K562 (cell line): Measurements from ENCODE around the gene FTH1. TPM values are rescaled to one million over a fixed set of nuclear protein-coding genes. Genes with fewer than 3 reads are reported as not detected.

Source experiments
- ATF3 ChIP-seq, 2 experiments: fragments of 450-650 bp in 1 of 2; sonication (generic) in 1 of 2; formaldehyde crosslinking in 1 of 2; IDR thresholded peaks in 1 of 2; conservative IDR thresholded peaks in 1 of 2; 2 replicates each; pipeline versions ENCODE4 v1.6.1 to v1.8.1; 2016 to 2023; ENCODE audit warnings: mild to moderate bottlenecking in 2 of 2, moderate library complexity in 2 of 2, inconsistent platforms in 1 of 2, missing genetic modification reagents in 1 of 2
- BACH1 ChIP-seq: fragments of 200-800 bp; sonication (Bioruptor generic); IDR thresholded peaks from 2 replicates; pipeline ENCODE4 v1.6.1; 2016; ENCODE audit warnings: missing genetic modification characterization, missing compliant biosample characterization
- HNRNPH1 ChIP-seq: fragments of 200-400 bp; formaldehyde crosslinking; optimal IDR thresholded peaks from 2 replicates; pipeline ENCODE3; 2017; ENCODE audit warnings: low read depth, mild to moderate bottlenecking, low read length, moderate library complexity
- JUNB ChIP-seq: fragments of 450-650 bp; formaldehyde crosslinking; conservative IDR thresholded peaks from 2 replicates; pipeline ENCODE4 v1.4.0; 2020; ENCODE audit warnings: mild to moderate bottlenecking
- PHB ChIP-seq: fragments of 250-450 bp; sonication (Bioruptor Pico); IDR thresholded peaks from 2 replicates; pipeline ENCODE4 v1.5.0; 2021
- PURB ChIP-seq: sonication (generic); formaldehyde crosslinking; IDR thresholded peaks from 2 replicates; pipeline ENCODE4 v1.9.0; 2021; ENCODE audit warnings: low read depth, mild to moderate bottlenecking, missing genetic modification reagents
- RBM14 ChIP-seq: fragments of 200-400 bp; formaldehyde crosslinking; IDR thresholded peaks from 2 replicates; pipeline ENCODE4 v1.6.1; 2018; ENCODE audit warnings: low read depth, mild to moderate bottlenecking, low read length, moderate library complexity, borderline replicate concordance; ENCODE audit not compliant: insufficient read depth
- SAFB ChIP-seq: fragments of 200-400 bp; formaldehyde crosslinking; IDR thresholded peaks from 2 replicates; pipeline ENCODE4 v1.6.1; 2017; ENCODE audit warnings: low read depth, low read length, borderline replicate concordance
- THAP7 ChIP-seq: fragments of 250-450 bp; sonication (Bioruptor Pico); IDR thresholded peaks from 2 replicates; pipeline ENCODE4 v1.5.0; 2021
- ZBED1 ChIP-seq: IDR thresholded peaks from 2 replicates; pipeline ENCODE4 v1.6.1; 2014
- ZNF217 ChIP-seq: sonication (generic); formaldehyde crosslinking; IDR thresholded peaks from 2 replicates; pipeline ENCODE4 v1.8.0; 2022; ENCODE audit warnings: mild to moderate bottlenecking, missing genetic modification reagents
- ZNF609 ChIP-seq: sonication (generic); formaldehyde crosslinking; IDR thresholded peaks from 2 replicates; pipeline ENCODE4 v1.8.1; 2023; ENCODE audit warnings: missing genetic modification reagents, mild to moderate bottlenecking, borderline replicate concordance
- ZNF695 ChIP-seq: fragments of 450-650 bp; formaldehyde crosslinking; IDR thresholded peaks from 2 replicates; pipeline ENCODE4 v1.4.0; 2020; ENCODE audit warnings: mild to moderate bottlenecking, moderate library complexity
- ZNF780A ChIP-seq: fragments of 250-450 bp; sonication (Bioruptor Pico); IDR thresholded peaks from 2 replicates; pipeline ENCODE4 v1.5.0; 2021; ENCODE audit warnings: mild to moderate bottlenecking
- polyA plus RNA-seq, 8 experiments: library from polyadenylated mRNA; depleted of rRNA in 4 of 8; stranded (reverse) in 5 of 8; unstranded in 3 of 8; fragments of >200 nt; fragmentation: Nextera tagmentation in 2 of 8; fragmentation: Illumina TruSeq in 1 of 8; extraction: Ambion mirVana in 2 of 8; extraction: Trizol in 1 of 8; gene quantifications; 2 replicates each; pipeline versions ENCODE4 v1.2.1 to v1.2.3, GENCODE V29; 2011 to 2014; ENCODE audit warnings: inconsistent platforms in 1 of 8, missing spikeins in 1 of 8
- total RNA-seq, 7 experiments: library from RNA; depleted of rRNA in 6 of 7; stranded (reverse); fragments of >200 nt in 6 of 7; fragmentation: Illumina TruSeq in 2 of 7; extraction: Trizol in 2 of 7; gene quantifications; 2 replicates each; pipeline versions ENCODE4 v1.2.1 to v1.2.3, GENCODE V29; 2011 to 2021; ENCODE audit warnings: low replicate concordance in 1 of 7
- TF ChIP-seq, protein P1 (sequence below): sonication (generic); formaldehyde crosslinking; IDR thresholded peaks from 2 replicates; pipeline ENCODE4 v1.9.0; 2022; ENCODE audit warnings: mild to moderate bottlenecking, missing genetic modification reagents
- TF ChIP-seq, protein P2 (sequence below): sonication (generic); formaldehyde crosslinking; IDR thresholded peaks from 2 replicates; pipeline ENCODE4 v1.8.0; 2023; ENCODE audit warnings: missing genetic modification reagents, mild to moderate bottlenecking, borderline replicate concordance

Gene FTH1
- total and polyA plus RNA-seq, 9 of the 15 experiments (the other 6 are each of a cell fraction or from before 2014, with no cell fraction given): 370 to 3,146 (median 802) TPM

- TF ChIP-seq ATF3 (IDR thresholded peaks at IDR 0.05) (no peak), ATF3 (CRISPR knock-in tag; conservative IDR thresholded peaks at IDR 0.05) (no peak), ZNF780A (no peak), ZNF609 (CRISPR knock-in tag) (no peak), ZBED1 (peak; percentile 80), RBM14 (no peak), HNRNPH1 (no peak), SAFB (no peak), BACH1 (tag) (no peak), PHB (CRISPR knock-in tag) (no peak), THAP7 (CRISPR knock-in tag) (no peak), ZNF695 (CRISPR knock-in tag) (no peak), PURB (no peak), ZNF217 (CRISPR knock-in tag) (no peak), JUNB (CRISPR knock-in tag) (no peak)
- TF ChIP-seq, protein P1, sequence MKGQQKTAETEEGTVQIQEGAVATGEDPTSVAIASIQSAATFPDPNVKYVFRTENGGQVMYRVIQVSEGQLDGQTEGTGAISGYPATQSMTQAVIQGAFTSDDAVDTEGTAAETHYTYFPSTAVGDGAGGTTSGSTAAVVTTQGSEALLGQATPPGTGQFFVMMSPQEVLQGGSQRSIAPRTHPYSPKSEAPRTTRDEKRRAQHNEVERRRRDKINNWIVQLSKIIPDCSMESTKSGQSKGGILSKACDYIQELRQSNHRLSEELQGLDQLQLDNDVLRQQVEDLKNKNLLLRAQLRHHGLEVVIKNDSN: peak; percentile 45; the same call in 1 of the 2 replicates
- TF ChIP-seq, protein P2, sequence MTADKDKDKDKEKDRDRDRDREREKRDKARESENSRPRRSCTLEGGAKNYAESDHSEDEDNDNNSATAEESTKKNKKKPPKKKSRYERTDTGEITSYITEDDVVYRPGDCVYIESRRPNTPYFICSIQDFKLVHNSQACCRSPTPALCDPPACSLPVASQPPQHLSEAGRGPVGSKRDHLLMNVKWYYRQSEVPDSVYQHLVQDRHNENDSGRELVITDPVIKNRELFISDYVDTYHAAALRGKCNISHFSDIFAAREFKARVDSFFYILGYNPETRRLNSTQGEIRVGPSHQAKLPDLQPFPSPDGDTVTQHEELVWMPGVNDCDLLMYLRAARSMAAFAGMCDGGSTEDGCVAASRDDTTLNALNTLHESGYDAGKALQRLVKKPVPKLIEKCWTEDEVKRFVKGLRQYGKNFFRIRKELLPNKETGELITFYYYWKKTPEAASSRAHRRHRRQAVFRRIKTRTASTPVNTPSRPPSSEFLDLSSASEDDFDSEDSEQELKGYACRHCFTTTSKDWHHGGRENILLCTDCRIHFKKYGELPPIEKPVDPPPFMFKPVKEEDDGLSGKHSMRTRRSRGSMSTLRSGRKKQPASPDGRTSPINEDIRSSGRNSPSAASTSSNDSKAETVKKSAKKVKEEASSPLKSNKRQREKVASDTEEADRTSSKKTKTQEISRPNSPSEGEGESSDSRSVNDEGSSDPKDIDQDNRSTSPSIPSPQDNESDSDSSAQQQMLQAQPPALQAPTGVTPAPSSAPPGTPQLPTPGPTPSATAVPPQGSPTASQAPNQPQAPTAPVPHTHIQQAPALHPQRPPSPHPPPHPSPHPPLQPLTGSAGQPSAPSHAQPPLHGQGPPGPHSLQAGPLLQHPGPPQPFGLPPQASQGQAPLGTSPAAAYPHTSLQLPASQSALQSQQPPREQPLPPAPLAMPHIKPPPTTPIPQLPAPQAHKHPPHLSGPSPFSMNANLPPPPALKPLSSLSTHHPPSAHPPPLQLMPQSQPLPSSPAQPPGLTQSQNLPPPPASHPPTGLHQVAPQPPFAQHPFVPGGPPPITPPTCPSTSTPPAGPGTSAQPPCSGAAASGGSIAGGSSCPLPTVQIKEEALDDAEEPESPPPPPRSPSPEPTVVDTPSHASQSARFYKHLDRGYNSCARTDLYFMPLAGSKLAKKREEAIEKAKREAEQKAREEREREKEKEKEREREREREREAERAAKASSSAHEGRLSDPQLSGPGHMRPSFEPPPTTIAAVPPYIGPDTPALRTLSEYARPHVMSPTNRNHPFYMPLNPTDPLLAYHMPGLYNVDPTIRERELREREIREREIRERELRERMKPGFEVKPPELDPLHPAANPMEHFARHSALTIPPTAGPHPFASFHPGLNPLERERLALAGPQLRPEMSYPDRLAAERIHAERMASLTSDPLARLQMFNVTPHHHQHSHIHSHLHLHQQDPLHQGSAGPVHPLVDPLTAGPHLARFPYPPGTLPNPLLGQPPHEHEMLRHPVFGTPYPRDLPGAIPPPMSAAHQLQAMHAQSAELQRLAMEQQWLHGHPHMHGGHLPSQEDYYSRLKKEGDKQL (CRISPR knock-in tag): no peak
These were observed 709 bp downstream of the FTH1 start (continued) for GRCh38 chr11:61966734-61967115.
